HG03442 (cell line): ENCODE data around the gene TSTD1.
"Not testable (repeated sequence)": the region's sequence is repeated elsewhere in the genome, so short reads cannot be mapped to it uniquely, and the experiment has no call there.

Experiments
- ATAC-seq: cut with Tn5 transposase; IDR thresholded peaks from one replicate; pipeline ENCODE4 v1.9.1; 2021; ENCODE audit warnings: mild to moderate bottlenecking, moderate library complexity; ENCODE audit not compliant: unreplicated experiment

TSTD1 gene

DNA sequence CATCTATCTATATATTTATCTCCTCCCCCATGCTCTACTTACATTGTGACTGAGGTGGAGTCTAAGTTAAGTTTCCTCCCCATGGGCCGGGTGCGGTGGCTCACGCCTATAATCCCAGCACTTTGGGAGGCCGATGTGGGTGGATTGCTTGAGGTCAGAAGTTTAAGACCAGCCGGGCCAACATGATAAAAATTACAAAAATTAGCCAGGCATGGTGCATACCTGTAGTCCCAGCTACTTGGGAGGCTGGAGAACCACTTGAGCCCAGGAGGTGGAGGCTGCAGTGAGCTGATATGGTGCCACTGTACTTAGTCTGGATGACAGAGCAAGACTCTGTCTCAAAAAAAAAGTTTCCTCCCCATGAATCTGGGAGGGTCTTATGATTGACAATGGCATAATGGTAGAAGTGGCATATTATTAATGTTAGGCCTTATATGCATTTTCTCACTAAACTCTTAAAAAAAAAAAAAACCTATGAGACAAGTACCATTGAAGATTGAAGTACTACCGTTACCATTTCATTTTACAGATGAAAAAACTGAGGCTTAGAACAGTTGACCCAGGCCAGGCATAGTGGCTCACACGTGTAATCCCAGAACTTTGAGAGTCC, 29.1 kb downstream of the TSTD1 start:
- ATAC-seq = no peak

DNA sequence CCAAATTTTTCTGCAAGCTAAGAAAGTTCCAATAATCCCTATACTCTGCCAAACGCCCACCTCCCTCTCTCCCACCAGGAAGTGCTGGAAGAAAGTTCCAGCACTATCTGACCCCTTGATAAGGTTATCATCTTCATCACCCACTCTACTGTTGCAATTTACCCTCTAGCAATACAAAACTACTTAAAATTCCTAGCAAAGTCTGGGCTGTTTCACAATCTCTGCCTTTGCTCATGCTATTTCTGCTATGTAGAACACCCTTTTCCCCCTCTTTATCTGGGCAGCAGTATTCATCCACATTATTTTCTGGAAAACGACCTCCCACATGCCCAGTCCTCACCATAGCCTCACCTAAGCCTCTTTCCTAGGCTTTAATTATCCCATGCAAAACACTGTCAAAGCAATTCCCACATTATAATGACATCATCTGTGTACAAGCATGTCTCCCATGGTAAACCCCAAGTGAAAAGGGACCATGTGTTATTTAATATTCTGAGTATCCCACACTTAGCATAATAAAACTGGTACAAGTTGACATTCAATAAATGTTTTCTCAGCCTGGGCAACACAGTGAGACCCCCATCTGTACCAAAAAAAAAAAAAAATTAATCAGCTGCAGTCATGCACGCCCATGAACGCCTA, 29.8 kb downstream of the TSTD1 start:
- ATAC-seq = no peak

DNA sequence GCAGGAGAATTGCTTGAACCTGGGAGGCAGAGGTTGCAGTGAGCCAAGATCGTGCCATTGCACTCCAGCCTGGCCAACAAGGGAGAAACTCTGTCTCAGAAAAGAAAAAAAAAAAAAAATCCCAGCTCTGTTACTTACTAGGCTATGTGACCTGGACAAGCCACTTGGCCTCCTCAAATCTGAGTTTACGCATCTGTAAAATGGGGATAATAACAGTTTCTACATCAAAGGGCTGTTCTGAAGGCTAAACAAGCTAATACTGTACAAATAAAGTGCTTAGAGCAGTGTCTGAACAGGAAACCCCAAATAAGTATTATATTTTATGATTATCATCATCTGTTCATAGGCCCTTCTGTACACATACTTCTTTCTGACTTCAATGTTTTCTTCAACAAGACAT, 31.4 kb downstream of the TSTD1 start:
- ATAC-seq = no peak

DNA sequence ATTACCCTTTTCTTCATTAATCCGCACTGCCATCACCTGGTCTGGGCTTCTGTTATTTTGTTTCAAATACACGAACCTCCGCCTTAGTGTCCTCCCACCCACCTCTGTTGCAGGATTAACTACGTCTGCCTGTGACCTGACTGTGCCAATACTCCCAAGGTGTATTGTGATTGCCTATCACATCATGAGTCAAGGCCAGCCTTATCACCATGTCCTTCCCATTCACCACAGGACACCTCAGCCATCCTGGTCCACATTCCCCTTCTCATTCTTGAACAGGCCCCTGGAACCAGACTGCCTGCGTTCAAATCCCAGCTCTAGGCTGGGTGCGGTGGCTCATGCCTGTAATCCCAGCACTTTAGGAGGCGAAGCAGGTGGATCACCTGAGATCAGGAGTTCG, 32.2 kb downstream of the TSTD1 start:
- no peak for ATAC-seq

DNA sequence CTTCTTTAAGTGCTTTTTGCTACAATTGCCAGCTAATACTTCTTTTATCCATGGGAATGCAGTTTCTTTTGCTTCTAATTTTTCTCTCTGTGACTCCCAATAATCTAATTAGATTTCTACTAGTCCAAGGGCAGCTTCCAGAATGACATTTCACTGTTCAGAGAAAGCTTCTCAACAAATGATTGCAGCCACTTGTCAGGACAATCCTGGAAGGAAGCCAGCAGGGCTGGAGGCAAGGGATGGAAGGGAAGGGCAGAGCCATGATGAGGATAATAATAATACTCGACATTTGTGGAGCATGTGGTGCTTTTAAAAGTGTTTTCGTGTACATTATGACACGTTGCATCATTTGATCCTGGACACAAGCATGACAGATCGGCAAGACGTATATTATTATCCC, 37.2 kb downstream of the TSTD1 start:
- ATAC-seq = no peak

DNA sequence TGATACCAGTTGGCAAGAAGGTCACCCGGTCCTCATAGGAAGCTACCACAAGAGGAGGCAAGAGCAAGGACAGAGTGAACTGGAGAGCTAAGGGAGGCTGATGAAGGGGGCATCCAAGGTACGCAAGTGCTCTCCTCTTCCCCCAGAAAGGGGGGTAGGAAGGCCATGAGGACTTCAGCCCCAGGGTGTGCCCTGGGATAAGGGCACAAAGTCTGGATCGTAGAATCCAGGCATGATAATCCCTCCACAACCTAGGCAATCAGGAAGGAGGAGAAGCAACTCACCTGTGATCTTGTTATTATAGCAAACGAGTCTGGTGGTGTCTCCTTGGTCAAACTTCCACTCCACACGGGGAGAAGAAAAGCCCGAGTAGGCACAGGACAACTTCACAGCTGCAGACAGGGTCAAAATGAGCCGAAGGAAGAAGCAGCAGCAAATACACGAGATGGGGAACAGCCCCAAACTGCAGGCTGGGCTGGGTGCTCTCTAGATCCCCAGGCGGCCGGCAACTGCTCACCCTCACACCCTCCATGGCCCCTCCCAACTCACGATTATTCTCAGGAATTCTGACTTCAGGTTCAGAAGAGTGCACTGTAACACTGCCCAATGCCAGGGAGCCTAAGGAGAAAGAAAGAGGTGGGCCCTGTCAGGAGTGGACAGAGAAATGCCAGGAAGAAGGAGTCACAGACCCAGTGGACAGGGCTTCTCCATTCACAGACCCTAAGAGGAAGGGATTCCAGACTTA, 37.9 kb downstream of the TSTD1 start:
- ATAC-seq = no peak

DNA sequence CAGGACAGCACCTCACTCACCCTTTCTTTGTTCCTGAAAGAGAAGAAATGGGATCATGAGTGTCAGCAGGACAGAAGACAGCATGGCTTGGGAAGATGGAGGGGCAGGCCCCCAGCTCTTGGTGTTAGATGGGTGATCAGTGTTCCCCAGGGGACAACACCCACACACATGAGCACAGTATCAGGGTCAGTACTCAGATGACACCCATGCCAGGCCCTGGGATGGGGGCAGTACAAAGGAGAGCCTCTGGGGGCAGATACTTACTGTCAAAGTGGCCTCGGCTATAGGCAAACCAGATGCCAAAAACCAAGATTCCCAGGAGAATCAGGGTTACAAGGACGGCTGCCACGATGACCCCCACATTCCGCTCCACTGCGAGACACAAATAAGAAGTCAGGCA, 39.4 kb downstream of the TSTD1 start:
- ATAC-seq = no peak

DNA sequence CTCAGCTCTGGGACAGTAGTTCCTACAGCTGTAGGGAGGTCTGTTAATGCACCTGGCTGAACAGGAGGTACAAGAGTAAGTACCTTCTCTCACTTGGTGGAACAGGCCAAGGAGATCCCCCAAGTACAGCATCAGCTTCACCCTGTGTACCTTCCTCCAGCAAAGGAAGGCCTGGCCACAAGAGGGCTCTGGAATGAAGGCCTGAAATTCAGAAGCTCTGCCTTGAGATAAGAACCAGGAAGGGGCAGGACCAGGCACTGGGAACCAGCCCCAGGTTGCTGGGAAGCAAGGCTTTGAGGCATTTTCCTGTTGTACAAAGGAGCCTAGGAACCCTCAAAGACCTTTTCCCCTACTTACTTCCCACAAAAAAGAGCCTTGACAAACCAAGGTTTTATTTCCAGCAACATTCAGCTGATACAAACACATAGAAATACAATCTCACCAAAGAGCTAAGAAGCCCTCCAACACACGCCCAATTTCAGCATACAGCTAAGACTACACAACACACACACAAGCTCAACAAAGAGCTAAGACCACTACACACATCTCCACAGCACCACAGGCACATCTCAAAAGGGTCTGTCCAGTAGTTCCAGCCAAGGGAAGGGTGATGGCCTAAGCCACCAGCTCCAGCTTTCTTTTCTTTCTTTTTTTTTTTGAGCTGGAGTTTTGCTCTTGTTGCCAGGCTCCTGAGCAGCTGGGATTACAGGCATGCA, 41.3 kb downstream of the TSTD1 start:
- ATAC-seq = no peak

DNA sequence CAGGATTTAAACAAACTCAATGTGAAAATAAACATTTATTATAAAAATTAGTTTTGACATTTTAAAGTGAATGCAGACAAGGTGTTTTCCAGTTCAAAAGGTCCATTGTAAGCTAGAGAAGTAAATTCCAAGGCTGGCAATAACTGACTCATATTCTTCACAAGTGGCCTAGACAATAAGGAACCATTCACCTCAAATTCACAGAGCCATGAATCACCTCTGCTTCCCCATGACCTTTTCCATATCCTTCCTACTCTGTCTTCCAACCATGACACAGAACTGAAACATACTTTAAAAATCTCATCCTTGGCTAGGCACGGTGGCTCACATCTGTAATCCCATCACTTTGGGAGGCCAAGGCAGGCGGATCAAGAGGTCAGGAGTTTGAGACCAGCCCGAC, 42.6 kb downstream of the TSTD1 start:
- no peak for ATAC-seq

DNA sequence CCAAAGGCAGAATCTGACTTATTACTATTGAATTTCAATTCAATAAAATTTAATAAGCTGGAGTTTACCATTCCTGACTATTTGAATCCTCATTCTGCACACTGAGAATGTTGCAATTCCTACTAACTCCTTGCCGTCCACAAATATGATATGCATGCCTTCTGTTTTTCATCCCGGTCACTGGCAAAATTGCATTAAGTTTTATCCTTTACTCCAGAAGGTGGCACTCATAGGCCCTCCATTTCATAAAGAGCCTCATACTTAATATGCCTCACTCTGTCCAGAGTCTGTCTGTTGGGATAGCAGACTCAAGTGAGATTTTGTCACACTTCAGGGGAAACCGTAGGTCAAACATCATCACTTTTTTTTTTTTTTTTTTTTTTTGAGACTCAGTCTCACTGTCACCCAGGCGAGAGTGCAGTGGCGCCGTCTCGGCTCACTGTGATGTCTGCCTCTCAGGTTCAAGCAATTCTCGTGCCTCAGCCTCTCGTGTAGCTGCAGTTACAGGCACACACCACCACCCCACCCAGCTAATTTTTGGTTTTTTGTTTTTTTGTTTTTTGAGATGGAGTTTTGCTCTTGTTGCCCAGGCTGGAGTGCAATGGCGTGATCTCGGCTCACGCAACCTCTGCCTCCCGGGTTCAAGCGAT, 45.1 kb downstream of the TSTD1 start:
- ATAC-seq = no peak

DNA sequence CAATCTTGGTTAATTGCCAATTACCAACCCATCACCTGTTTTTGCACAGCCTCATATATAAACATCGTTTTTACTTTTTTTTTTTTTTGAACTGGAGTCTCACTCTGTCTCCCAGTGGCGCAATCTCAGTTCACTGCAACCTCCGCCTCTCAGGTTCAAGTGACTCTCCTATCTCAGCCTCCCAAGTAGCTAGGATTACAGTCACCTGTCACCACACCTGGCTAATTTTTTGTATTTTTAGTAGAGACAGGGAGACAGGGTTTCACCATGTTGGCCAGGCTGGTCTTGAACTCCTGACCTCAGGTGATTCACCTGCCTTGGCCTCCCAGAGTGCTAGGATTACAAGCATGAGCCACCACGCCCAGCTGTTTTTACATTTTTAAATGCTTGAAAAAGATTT, 46.7 kb downstream of the TSTD1 start:
- not testable (repeated sequence) for ATAC-seq
